Hematopoietic multipotent progenitor cell treated with erythropoietin and hydrocortisone succinate and interleukin-3 and kit ligand, for 6 days (in vitro differentiated cells): ENCODE results near the gene WDFY4.

ENCODE experiments used
- DNase-seq: peaks from one replicate; pipeline ENCODE4 v3.0.0-alpha.2; 2015

Gene WDFY4

GRCh38 chr10:48818861-48819520, 134.3 kb downstream of the WDFY4 start:
- no peak for DNase-seq

GRCh38 chr10:48819783-48820182, 135.1 kb downstream of the WDFY4 start:
- no peak for DNase-seq

- no peak for DNase-seq
Measured at GRCh38 chr10:48820231-48820630, 135.6 kb downstream of the WDFY4 start.

GRCh38 chr10:48820699-48821098, 136.0 kb downstream of the WDFY4 start:
- no peak for DNase-seq

GRCh38 chr10:48821111-48821510, 136.4 kb downstream of the WDFY4 start:
- DNase-seq, result no peak

- DNase-seq, result no peak
Measured at GRCh38 chr10:48821692-48822091, 137.0 kb downstream of the WDFY4 start.

- no peak for DNase-seq
Measured at GRCh38 chr10:48833674-48834073, 149.0 kb downstream of the WDFY4 start.

- no peak for DNase-seq
Measured at GRCh38 chr10:48834189-48834965, 149.7 kb downstream of the WDFY4 start.

GRCh38 chr10:48835781-48836180, 151.1 kb downstream of the WDFY4 start:
- DNase-seq, result no peak

GRCh38 chr10:48836605-48837004, 151.9 kb downstream of the WDFY4 start:
- no peak for DNase-seq

GRCh38 chr10:48838834-48839233, 154.2 kb downstream of the WDFY4 start:
- no peak for DNase-seq

GRCh38 chr10:48839809-48840679, 155.4 kb downstream of the WDFY4 start:
- no peak for DNase-seq

GRCh38 chr10:48842231-48842630, 157.6 kb downstream of the WDFY4 start:
- DNase-seq, result no peak

GRCh38 chr10:48843198-48843597, 158.5 kb downstream of the WDFY4 start:
- DNase-seq, result no peak

GRCh38 chr10:48844616-48845015, 159.9 kb downstream of the WDFY4 start:
- DNase-seq, result no peak

GRCh38 chr10:48845512-48845911, 160.8 kb downstream of the WDFY4 start:
- no peak for DNase-seq

- DNase-seq, result no peak
Measured at GRCh38 chr10:48847691-48848090, 163.0 kb downstream of the WDFY4 start.

- DNase-seq, result no peak
Measured at GRCh38 chr10:48856855-48857254, 172.2 kb downstream of the WDFY4 start.

GRCh38 chr10:48872234-48872633, 187.6 kb downstream of the WDFY4 start:
- DNase-seq, result no peak

GRCh38 chr10:48878091-48878490, 193.4 kb downstream of the WDFY4 start:
- DNase-seq, result no peak

- no peak for DNase-seq
Measured at GRCh38 chr10:48879451-48879850, 194.8 kb downstream of the WDFY4 start.

- no peak for DNase-seq
Measured at GRCh38 chr10:48880016-48880705, 195.5 kb downstream of the WDFY4 start.

GRCh38 chr10:48881937-48882336, 197.3 kb downstream of the WDFY4 start:
- no peak for DNase-seq
